ENCODE data around the gene OTX2. TPM values are rescaled to one million over a fixed set of nuclear protein-coding genes. Genes with fewer than 3 reads are reported as not detected.

OTX2 gene
- total and polyA plus RNA-seq, 2 donors from 2014 or later = not detected

DNA sequence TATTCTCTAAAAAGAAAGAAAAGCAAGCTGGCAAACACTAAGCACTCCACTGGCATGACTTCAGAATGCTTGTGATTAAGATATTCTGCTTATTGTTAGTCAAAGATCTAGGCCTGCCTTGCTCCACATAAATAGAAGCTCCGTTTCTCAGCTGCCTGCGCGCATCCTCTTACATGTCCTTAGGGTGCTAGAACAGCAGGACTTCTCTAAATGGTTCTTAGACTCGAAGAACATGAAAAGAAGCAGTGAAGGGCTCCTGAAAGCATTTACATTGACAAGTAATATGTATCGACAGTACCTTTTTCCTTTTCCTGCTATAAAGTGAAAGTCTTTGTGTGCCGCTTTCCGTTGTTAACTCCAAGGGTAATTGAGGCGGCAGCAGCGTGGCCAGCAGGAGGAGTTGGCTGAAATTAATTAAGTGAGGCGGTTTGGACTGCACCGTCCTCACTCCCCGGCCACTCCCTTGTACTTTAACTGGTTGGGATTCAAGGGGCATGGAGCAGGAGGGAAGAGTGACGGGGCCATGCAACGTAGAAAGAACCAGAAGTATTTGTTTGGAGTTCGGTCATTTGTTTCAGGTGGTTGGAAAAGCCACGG is 34.2 kb upstream of the OTX2 start:
- Histone ChIP-seq H3K36me3 (ENCODE audit: control insufficient read depth in 2 of 3, insufficient read depth in 3 of 3, low read length in 3 of 3) (no peaks in the 10 kb centered on the region), H3K27ac (ENCODE audit: low read depth in 2 of 2, low read length in 2 of 2) (no peak overlapping the region), H3K9me3 (ENCODE audit: control insufficient read depth in 2 of 3, insufficient read depth in 1 of 3, low read length in 3 of 3) (peaks cover 0 to 3% (median 0%) of the 10 kb centered on the region in 3 donors), H3K4me3 (ENCODE audit: low read length in 3 of 3) (no peak overlapping the region), H3K9ac (ENCODE audit: low read length in 3 of 3) (no peak overlapping the region), H3K4me1 (ENCODE audit: control insufficient read depth in 2 of 3, insufficient read depth in 2 of 3, low read depth in 1 of 3, low read length in 3 of 3) (no peaks in the 10 kb centered on the region), H3K27me3 (ENCODE audit: control insufficient read depth, insufficient read depth, low read length) (no peaks in the 10 kb centered on the region)
- FAIRE-seq (no peak), DNase-seq (peak in 3 of 5 donors; percentile 16 to 50 (median 31))
- intact Hi-C loops (cut with DNase I) = no loop called here
- TF ChIP-seq, protein P1, sequence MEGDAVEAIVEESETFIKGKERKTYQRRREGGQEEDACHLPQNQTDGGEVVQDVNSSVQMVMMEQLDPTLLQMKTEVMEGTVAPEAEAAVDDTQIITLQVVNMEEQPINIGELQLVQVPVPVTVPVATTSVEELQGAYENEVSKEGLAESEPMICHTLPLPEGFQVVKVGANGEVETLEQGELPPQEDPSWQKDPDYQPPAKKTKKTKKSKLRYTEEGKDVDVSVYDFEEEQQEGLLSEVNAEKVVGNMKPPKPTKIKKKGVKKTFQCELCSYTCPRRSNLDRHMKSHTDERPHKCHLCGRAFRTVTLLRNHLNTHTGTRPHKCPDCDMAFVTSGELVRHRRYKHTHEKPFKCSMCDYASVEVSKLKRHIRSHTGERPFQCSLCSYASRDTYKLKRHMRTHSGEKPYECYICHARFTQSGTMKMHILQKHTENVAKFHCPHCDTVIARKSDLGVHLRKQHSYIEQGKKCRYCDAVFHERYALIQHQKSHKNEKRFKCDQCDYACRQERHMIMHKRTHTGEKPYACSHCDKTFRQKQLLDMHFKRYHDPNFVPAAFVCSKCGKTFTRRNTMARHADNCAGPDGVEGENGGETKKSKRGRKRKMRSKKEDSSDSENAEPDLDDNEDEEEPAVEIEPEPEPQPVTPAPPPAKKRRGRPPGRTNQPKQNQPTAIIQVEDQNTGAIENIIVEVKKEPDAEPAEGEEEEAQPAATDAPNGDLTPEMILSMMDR (IDR thresholded peaks at IDR 0.05; ENCODE audit: borderline replicate concordance, extremely low read depth, insufficient read depth) = no peak

- H3K36me3 ChIP-seq (ENCODE audit: control insufficient read depth in 2 of 3, insufficient read depth in 3 of 3, low read length in 3 of 3) = no peaks in the 10 kb centered on the region
- no peak overlapping the region for H3K4me3 ChIP-seq (ENCODE audit: low read length in 3 of 3)
- peaks cover 0 to 3% (median 0%) of the 10 kb centered on the region in 3 donors for H3K9me3 ChIP-seq (ENCODE audit: control insufficient read depth in 2 of 3, insufficient read depth in 1 of 3, low read length in 3 of 3)
- TF ChIP-seq, protein P1 (IDR thresholded peaks at IDR 0.05; ENCODE audit: borderline replicate concordance, extremely low read depth, insufficient read depth) = no peak
- no peaks in the 10 kb centered on the region for H3K4me1 ChIP-seq (ENCODE audit: control insufficient read depth in 2 of 3, insufficient read depth in 2 of 3, low read depth in 1 of 3, low read length in 3 of 3)
- H3K9ac ChIP-seq (ENCODE audit: low read length in 3 of 3) = no peak overlapping the region
- intact Hi-C loops (cut with DNase I) = no loop called here
- no peak for DNase-seq
- no peak for FAIRE-seq
- H3K27ac ChIP-seq (ENCODE audit: low read depth in 2 of 2, low read length in 2 of 2) = no peak overlapping the region
- H3K27me3 ChIP-seq (ENCODE audit: control insufficient read depth, insufficient read depth, low read length) = no peaks in the 10 kb centered on the region
These were observed 31.3 kb upstream of the OTX2 start for GRCh38 chr14:56841611-56842010.

DNA sequence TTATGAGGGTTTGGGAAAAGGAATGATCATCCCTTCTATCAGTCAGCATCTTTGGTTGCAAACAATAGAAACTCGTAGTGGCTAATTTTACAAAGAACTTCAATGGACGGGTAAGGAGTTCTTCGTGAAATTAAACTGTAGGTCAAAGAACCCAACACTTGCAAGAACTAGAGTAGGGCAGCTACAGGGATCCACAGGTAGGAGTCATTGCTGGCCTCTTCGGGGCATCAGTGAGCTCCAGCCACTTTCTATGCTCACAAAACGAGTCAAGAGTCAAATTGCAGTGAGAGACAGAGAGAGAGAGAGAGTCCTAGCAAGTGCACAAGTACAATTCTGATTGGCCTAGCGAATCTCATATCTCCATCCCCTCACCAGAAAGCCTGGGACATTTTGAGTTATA is 29.9 kb upstream of the OTX2 start:
- intact Hi-C loops (cut with DNase I) = no loop called here

More for the DNA sequence above, 29.9 kb upstream of the OTX2 start:
- Histone ChIP-seq H3K36me3 (ENCODE audit: control insufficient read depth in 2 of 3, insufficient read depth in 3 of 3, low read length in 3 of 3) (no peaks in the 10 kb centered on the region), H3K4me3 (ENCODE audit: low read length in 3 of 3) (no peak overlapping the region), H3K9me3 (ENCODE audit: control insufficient read depth in 2 of 3, insufficient read depth in 1 of 3, low read length in 3 of 3) (peaks cover 0 to 3% (median 0%) of the 10 kb centered on the region in 3 donors), H3K27ac (ENCODE audit: low read depth in 2 of 2, low read length in 2 of 2) (no peak overlapping the region), H3K9ac (ENCODE audit: low read length in 3 of 3) (no peak overlapping the region), H3K4me1 (ENCODE audit: control insufficient read depth in 2 of 3, insufficient read depth in 2 of 3, low read depth in 1 of 3, low read length in 3 of 3) (no peaks in the 10 kb centered on the region), H3K27me3 (ENCODE audit: control insufficient read depth, insufficient read depth, low read length) (no peaks in the 10 kb centered on the region)
- TF ChIP-seq, protein P1 (IDR thresholded peaks at IDR 0.05; ENCODE audit: borderline replicate concordance, extremely low read depth, insufficient read depth) = no peak
- FAIRE-seq (no peak), DNase-seq (no peak)

Measured in kidney (tissue), 14 donors.